ENCODE measurements around the gene ANO10.
A peak's percentile ranks its signal among the peaks of the same experiment; 100 is the strongest.
"Not testable (repeated sequence)": the region's sequence is repeated elsewhere in the genome, so short reads cannot be mapped to it uniquely, and the experiment has no call there.

The ANO10 gene

GRCh38 chr3:43525386-43525785 lies 96.4 kb downstream of the ANO10 start:
- no peak overlapping the region for H3K27ac Mint-ChIP-seq
- H3K4me1 Mint-ChIP-seq (ENCODE audit: low read depth) = no peaks in the 10 kb centered on the region
- no peak overlapping the region for H3K4me3 Mint-ChIP-seq
- H3K9me3 Mint-ChIP-seq = peaks cover 17% of the 10 kb centered on the region
- H3K36me3 Mint-ChIP-seq (ENCODE audit: low read depth) = peaks cover 21% of the 10 kb centered on the region
- no peaks in the 10 kb centered on the region for H3K27me3 Mint-ChIP-seq

DNA sequence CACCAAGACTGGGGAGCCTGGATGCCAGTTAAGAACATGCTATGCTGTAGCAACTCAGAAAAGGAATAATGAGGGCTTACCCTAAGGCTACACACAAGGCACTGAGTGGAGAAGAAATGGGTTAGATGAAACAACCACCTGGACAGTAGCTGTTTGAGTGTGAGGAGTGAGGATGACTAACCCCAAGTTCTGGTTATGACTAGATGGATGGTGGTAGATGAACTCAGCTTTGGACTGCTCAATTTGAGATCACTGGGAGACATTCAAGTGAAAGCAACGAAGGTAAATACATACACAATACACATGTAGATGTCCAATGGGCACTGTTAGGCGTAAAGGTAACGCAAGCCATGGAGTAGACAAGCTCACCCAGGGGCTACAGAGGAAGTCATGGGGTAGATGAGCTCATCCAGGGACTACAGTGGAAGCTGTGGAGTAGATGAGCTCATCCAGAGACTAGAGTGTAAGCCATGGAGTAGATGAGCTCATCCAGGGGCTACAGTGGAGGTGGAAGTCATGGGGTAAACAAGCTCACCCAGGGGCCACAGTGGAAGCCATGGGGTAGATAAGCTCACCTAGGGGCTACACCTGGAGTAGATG lies 98.3 kb downstream of the ANO10 start:
- no peak overlapping the region for H3K4me3 Mint-ChIP-seq
- H3K36me3 Mint-ChIP-seq (ENCODE audit: low read depth) = peaks cover 37% of the 10 kb centered on the region
- H3K27me3 Mint-ChIP-seq = no peaks in the 10 kb centered on the region
- no peaks in the 10 kb centered on the region for H3K4me1 Mint-ChIP-seq (ENCODE audit: low read depth)
- H3K27ac Mint-ChIP-seq = no peak overlapping the region
- H3K9me3 Mint-ChIP-seq = peaks cover 32% of the 10 kb centered on the region

GRCh38 chr3:43522727-43523362 lies 99.0 kb downstream of the ANO10 start:
- Mint-ChIP-seq H3K27me3 (no peaks in the 10 kb centered on the region), H3K4me3 (no peak overlapping the region), H3K4me1 (ENCODE audit: low read depth) (no peaks in the 10 kb centered on the region), H3K9me3 (peaks cover 31% of the 10 kb centered on the region), H3K36me3 (ENCODE audit: low read depth) (peaks cover 37% of the 10 kb centered on the region), H3K27ac (no peak overlapping the region)

DNA sequence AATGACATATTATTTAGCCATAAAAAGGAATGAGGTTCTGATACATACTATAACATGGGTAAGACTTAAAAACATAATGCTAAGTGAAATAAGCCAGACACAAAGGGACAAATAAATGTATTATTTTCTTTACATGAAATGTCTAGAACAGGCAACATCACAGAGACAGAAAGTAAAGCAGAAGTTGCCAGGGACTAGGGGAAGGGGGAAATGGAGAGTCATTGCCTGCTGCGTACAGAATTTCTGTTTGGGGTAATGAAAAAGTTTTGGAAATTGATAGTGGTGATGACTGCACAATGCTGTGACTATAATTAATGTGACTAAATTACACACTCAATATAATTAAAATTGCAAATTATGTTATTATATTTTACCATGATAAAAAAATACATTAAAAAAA lies 99.9 kb downstream of the ANO10 start:
- Mint-ChIP-seq H3K4me3 (no peak overlapping the region), H3K27ac (no peak overlapping the region), H3K36me3 (ENCODE audit: low read depth) (peaks cover 31% of the 10 kb centered on the region), H3K9me3 (peaks cover 25% of the 10 kb centered on the region), H3K4me1 (ENCODE audit: low read depth) (no peaks in the 10 kb centered on the region), H3K27me3 (no peaks in the 10 kb centered on the region)

GRCh38 chr3:43518515-43518914 lies 103.3 kb downstream of the ANO10 start:
- Mint-ChIP-seq H3K36me3 (ENCODE audit: low read depth) (peaks cover 35% of the 10 kb centered on the region), H3K9me3 (peaks cover 35% of the 10 kb centered on the region)
- H3K4me3 Mint-ChIP-seq; H3K27ac Mint-ChIP-seq; H3K27me3 Mint-ChIP-seq; H3K4me1 Mint-ChIP-seq (ENCODE audit: low read depth): not testable (repeated sequence)

DNA sequence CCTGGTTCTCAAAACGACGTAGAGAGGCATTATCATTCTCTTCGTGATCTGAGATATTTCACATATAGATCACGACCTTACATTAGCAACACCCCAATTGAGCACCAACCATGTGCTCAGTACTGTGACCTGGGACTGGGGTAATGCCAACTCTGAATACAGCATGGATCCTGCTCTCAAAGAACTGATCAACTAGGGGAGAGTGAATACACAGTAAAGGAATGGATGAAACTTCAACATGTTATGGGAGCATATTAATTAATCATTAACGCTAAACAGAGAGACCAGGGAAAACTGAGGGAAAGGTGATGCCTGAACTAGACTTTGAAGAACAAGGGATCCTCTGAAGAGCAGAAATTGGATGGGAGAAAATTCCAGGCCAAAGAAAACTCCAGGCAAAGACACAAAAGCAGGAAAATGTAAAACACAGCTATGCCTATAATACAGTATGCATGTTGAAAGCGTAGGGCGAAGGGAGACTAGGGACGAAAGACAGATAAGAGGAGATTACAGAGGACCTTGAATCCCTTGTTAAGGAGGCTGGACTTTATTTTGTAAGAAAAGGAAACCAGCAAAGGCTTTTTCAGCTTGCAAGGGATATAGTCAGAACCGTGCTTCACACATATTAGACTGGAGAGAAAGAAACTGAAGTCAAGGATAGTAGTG lies 105.7 kb downstream of the ANO10 start:
- Mint-ChIP-seq H3K36me3 (ENCODE audit: low read depth) (peaks cover 36% of the 10 kb centered on the region), H3K27ac (no peak overlapping the region), H3K9me3 (peaks cover 31% of the 10 kb centered on the region), H3K4me3 (no peak overlapping the region), H3K27me3 (no peaks in the 10 kb centered on the region), H3K4me1 (ENCODE audit: low read depth) (peaks cover 3% of the 10 kb centered on the region)

DNA sequence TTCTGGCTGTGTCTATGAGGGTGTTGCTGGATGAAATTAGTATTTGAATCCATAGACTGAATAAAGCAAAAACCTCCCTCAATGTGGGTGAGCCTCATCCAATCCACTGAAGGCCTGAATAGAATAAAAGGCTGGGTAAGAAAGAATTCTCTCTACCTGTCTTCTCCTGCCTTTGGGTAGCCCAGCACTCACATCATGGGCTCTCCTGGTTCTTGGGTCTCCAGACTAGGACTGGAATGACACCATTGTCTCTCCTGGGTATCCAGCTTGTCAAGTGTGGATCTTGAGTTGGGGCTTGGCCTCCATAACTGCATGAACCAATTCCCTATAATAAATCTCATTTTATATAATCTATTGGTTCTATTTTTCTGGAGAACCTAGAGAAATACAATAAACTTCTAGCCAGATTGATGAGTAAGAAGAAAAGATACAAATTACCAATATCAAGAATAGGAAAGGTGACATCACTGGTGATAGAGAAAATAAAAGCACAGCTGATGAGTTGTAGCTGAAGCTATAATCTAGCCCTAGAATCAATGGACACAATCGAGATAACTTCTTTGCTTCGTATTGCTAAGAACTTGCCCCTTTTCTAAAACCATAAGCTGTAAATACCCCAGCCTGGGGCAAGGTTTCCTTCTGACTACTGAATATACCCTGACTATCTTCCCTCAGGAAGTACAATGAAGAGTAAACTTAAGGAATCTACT lies 106.4 kb downstream of the ANO10 start:
- peaks cover 3% of the 10 kb centered on the region for H3K4me1 Mint-ChIP-seq (ENCODE audit: low read depth)

GRCh38 chr3:43512754-43513404 lies 108.9 kb downstream of the ANO10 start:
- Mint-ChIP-seq H3K9me3 (peaks cover 10% of the 10 kb centered on the region), H3K36me3 (ENCODE audit: low read depth) (peaks cover 8% of the 10 kb centered on the region), H3K4me3 (no peak overlapping the region), H3K27ac (no peak overlapping the region), H3K4me1 (ENCODE audit: low read depth) (peaks cover 3% of the 10 kb centered on the region), H3K27me3 (no peaks in the 10 kb centered on the region)

More for the DNA sequence above, 106.4 kb downstream of the ANO10 start:
- Mint-ChIP-seq H3K27ac (no peak overlapping the region), H3K9me3 (peaks cover 28% of the 10 kb centered on the region), H3K4me3 (no peak overlapping the region), H3K36me3 (ENCODE audit: low read depth) (peaks cover 30% of the 10 kb centered on the region), H3K27me3 (no peaks in the 10 kb centered on the region)

DNA sequence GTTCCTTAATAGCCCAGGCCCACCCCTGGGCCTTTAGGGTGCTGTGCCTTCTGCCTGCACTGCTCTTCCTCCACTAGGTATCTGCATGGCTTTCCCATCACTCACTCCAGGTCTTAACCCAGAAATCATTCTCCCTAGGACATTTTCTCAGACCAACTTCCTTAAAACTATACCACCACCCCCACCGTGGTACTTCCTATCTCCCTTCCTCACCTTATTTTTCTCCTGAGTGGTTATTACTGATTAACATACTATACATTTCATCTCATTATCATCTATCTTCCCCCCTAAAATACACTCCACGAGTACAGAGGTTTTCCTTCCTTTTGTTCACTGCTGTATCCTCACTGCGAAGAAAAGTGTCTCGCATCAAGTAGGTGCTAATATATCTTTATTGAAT lies 115.2 kb downstream of the ANO10 start:
- H3K27me3 Mint-ChIP-seq = no peaks in the 10 kb centered on the region
- H3K4me3 Mint-ChIP-seq = no peak overlapping the region
- H3K4me1 Mint-ChIP-seq (ENCODE audit: low read depth) = peaks cover 39% of the 10 kb centered on the region
- H3K9me3 Mint-ChIP-seq = no peaks in the 10 kb centered on the region
- H3K27ac Mint-ChIP-seq = no peak overlapping the region
- no peaks in the 10 kb centered on the region for H3K36me3 Mint-ChIP-seq (ENCODE audit: low read depth)

DNA sequence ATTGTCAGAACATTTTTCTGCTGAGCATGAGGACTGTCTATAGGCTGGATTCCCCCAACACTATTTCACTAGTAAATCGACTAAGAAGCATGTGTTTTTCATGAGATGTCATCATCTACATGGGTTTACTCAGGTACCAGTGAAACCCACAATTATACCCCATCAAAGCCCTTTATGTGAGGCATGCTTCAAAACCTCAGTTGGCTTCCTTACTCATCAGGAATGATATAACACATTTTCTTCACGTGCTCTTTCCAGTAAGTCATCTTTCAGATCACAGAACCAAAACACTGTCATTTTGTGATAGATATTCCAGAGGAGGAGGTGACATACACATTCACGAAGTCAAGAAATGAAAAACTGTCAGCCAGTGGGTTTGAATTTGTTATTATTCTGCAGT lies 116.5 kb downstream of the ANO10 start:
- H3K27me3 Mint-ChIP-seq = no peaks in the 10 kb centered on the region
- no peaks in the 10 kb centered on the region for H3K9me3 Mint-ChIP-seq
- H3K4me3 Mint-ChIP-seq = peak overlapping the region; percentile 31
- peaks cover 52% of the 10 kb centered on the region for H3K4me1 Mint-ChIP-seq (ENCODE audit: low read depth)
- H3K27ac Mint-ChIP-seq = peak overlapping the region; percentile 68
- H3K36me3 Mint-ChIP-seq (ENCODE audit: low read depth) = no peaks in the 10 kb centered on the region

DNA sequence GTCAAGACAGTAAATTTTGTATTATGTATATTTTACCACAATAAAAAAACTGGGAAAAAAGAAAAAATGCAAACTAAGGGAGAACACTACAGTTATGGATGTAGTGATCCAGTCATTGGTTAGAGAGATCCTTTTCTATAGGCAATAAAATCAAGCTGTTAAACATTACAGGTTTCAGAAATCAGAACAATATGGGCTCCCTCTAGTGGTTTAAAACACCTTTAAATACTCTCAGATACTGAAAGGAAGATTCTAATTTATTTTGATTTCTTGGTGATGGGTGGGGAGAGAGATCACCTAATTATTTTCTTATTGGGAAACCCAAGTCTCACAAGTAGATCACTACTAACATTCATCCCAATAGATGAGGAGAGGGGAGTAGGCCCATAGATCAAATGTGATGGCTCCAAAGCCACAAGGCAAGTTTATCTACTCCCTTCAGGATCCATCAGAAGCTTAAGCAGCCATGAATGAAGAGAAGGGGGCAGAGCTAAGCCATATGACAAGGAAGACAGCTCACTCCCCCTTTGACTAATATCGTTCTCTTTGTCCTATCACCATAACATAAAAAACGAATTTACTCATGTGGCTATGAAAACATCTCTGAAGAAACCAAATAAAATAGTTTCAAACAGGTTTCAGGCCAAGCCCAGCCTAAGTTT lies 118.6 kb downstream of the ANO10 start:
- H3K4me1 Mint-ChIP-seq (ENCODE audit: low read depth) = peaks cover 72% of the 10 kb centered on the region
- H3K27me3 Mint-ChIP-seq = no peaks in the 10 kb centered on the region
- no peaks in the 10 kb centered on the region for H3K36me3 Mint-ChIP-seq (ENCODE audit: low read depth)
- no peak overlapping the region for H3K4me3 Mint-ChIP-seq
- no peaks in the 10 kb centered on the region for H3K9me3 Mint-ChIP-seq
- H3K27ac Mint-ChIP-seq = no peak overlapping the region

DNA sequence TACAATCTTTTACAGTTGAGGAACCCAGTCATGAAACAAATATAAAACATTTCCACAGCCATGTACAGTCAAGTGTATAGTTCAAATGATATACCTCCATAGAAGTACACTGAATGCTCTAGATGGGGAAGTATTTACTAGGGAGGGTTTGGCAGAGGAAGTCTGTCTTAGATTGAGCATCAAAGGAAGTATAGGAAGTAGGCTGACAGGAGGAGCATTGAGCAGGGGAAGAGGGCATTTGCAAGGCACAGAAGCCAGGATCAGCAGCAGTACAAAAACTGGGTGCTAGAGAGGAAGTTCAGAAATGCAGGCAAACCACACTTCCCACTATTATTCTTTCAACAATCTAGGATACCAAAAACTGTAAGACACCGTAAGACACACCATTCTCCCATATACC lies 122.6 kb downstream of the ANO10 start:
- H3K27me3 Mint-ChIP-seq = no peaks in the 10 kb centered on the region
- peaks cover 66% of the 10 kb centered on the region for H3K4me1 Mint-ChIP-seq (ENCODE audit: low read depth)
- H3K9me3 Mint-ChIP-seq = no peaks in the 10 kb centered on the region
- no peak overlapping the region for H3K4me3 Mint-ChIP-seq
- no peaks in the 10 kb centered on the region for H3K36me3 Mint-ChIP-seq (ENCODE audit: low read depth)
- H3K27ac Mint-ChIP-seq = no peak overlapping the region

DNA sequence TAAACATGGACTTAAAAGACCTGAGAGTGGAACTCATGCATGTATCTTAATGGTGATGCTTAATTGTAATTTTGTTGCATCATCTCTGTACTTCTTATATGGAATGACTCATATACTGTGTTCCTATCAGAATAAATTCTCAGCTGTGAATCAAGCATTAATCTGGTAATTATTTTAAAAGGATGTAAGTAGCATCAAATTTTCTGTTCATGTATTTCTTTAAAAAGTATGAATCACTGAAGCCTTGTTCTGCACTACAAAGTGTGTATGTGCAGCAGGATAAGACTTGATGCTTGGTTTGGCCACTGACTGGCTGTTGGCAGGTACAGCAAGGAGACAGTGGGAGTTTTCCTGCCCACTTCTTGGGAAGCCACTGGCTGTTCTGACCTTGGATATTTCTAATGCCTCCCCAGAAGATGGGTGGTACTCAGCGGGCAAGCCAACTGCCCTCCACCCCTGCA lies 123.9 kb downstream of the ANO10 start:
- H3K27ac Mint-ChIP-seq = peak overlapping the region; percentile 66
- no peak overlapping the region for H3K4me3 Mint-ChIP-seq
- no peaks in the 10 kb centered on the region for H3K36me3 Mint-ChIP-seq (ENCODE audit: low read depth)
- H3K4me1 Mint-ChIP-seq (ENCODE audit: low read depth) = peaks cover 61% of the 10 kb centered on the region
- H3K9me3 Mint-ChIP-seq = no peaks in the 10 kb centered on the region
- no peaks in the 10 kb centered on the region for H3K27me3 Mint-ChIP-seq

GRCh38 chr3:43497422-43497821 lies 124.4 kb downstream of the ANO10 start:
- Mint-ChIP-seq H3K4me3 (no peak overlapping the region), H3K9me3 (no peaks in the 10 kb centered on the region), H3K27me3 (no peaks in the 10 kb centered on the region), H3K27ac (peak overlapping the region; percentile 52), H3K36me3 (ENCODE audit: low read depth) (no peaks in the 10 kb centered on the region), H3K4me1 (ENCODE audit: low read depth) (peaks cover 57% of the 10 kb centered on the region)

Measured in stimulated activated naive CD8-positive, alpha-beta T cell treated with anti-CD3 and anti-CD28 coated beads, Interleukin-15, Interleukin-2, amounts not matched to agents 100 ng/mL and 50 ng/mL, for 24 hours (primary cell).